DMS 273 (cell line): ENCODE measurements around the gene PARN.
A peak's percentile ranks its signal among the peaks of the same experiment; 100 is the strongest.
"Not testable (repeated sequence)": the region's sequence is repeated elsewhere in the genome, so short reads cannot be mapped to it uniquely, and the experiment has no call there.

Experiments
- DNase-seq: peaks from one replicate; lab custom pipeline; 2025; ENCODE audit not compliant: unreplicated experiment; lab: John Stamatoyannopoulos, UW

PARN gene

GRCh38 chr16:14634389-14634725, 4.3 kb upstream of the PARN start:
- no peak for DNase-seq

GRCh38 chr16:14632693-14633569, 2.9 kb upstream of the PARN start, which contains the start of gene BFAR:
Gene BFAR, plus strand, starts transcription at chr16:14632951. Its CDS starts 11,396 bp downstream, at chr16:14644347.
- peak; percentile 99 for DNase-seq

- DNase-seq = not testable (repeated sequence)
Observed at GRCh38 chr16:14630620-14631330, 715 bp upstream of the PARN start.

GRCh38 chr16:14629612-14629918, 495 bp downstream of the PARN start:
- DNase-seq = peak; percentile 61

- peak; percentile 48 for DNase-seq
Observed at GRCh38 chr16:14628806-14629611, 1.1 kb downstream of the PARN start.

GRCh38 chr16:14627078-14627477, 3.0 kb downstream of the PARN start:
- DNase-seq = no peak

- no peak for DNase-seq
Observed at GRCh38 chr16:14618566-14618965, 11.5 kb downstream of the PARN start.

- no peak for DNase-seq
Observed at GRCh38 chr16:14616280-14616679, 13.8 kb downstream of the PARN start.

GRCh38 chr16:14613991-14614390, 16.1 kb downstream of the PARN start:
- DNase-seq = no peak

GRCh38 chr16:14611660-14612059, 18.4 kb downstream of the PARN start:
- DNase-seq = no peak

GRCh38 chr16:14609716-14610115, 20.3 kb downstream of the PARN start:
- no peak for DNase-seq

- DNase-seq = no peak
Observed at GRCh38 chr16:14608604-14609003, 21.5 kb downstream of the PARN start.

- DNase-seq = no peak
Observed at GRCh38 chr16:14608111-14608566, 21.9 kb downstream of the PARN start.

GRCh38 chr16:14606102-14606501, 24.0 kb downstream of the PARN start:
- no peak for DNase-seq

GRCh38 chr16:14602443-14602963, 27.6 kb downstream of the PARN start:
- no peak for DNase-seq

- peak; percentile 35 for DNase-seq
Observed at GRCh38 chr16:14600164-14600563, 29.9 kb downstream of the PARN start.

GRCh38 chr16:14586637-14587305, 43.3 kb downstream of the PARN start:
- no peak for DNase-seq

GRCh38 chr16:14585287-14585686, 44.8 kb downstream of the PARN start:
- no peak for DNase-seq

- DNase-seq = not testable (repeated sequence)
Observed at GRCh38 chr16:14580926-14581325, 49.1 kb downstream of the PARN start.

- DNase-seq = no peak
Observed at GRCh38 chr16:14579266-14579665, 50.8 kb downstream of the PARN start.

- DNase-seq = no peak
Observed at GRCh38 chr16:14576532-14576931, 53.5 kb downstream of the PARN start.
